NCI-H774 (cell line): ENCODE results near the gene SLITRK6.
"Not testable (repeated sequence)": the region's sequence is repeated elsewhere in the genome, so short reads cannot be mapped to it uniquely, and the experiment has no call there.

Experiments used
- DNase-seq: peaks from one replicate; lab custom pipeline; 2025; lab: John Stamatoyannopoulos, UW

Gene SLITRK6, protein sequence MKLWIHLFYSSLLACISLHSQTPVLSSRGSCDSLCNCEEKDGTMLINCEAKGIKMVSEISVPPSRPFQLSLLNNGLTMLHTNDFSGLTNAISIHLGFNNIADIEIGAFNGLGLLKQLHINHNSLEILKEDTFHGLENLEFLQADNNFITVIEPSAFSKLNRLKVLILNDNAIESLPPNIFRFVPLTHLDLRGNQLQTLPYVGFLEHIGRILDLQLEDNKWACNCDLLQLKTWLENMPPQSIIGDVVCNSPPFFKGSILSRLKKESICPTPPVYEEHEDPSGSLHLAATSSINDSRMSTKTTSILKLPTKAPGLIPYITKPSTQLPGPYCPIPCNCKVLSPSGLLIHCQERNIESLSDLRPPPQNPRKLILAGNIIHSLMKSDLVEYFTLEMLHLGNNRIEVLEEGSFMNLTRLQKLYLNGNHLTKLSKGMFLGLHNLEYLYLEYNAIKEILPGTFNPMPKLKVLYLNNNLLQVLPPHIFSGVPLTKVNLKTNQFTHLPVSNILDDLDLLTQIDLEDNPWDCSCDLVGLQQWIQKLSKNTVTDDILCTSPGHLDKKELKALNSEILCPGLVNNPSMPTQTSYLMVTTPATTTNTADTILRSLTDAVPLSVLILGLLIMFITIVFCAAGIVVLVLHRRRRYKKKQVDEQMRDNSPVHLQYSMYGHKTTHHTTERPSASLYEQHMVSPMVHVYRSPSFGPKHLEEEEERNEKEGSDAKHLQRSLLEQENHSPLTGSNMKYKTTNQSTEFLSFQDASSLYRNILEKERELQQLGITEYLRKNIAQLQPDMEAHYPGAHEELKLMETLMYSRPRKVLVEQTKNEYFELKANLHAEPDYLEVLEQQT

DNA sequence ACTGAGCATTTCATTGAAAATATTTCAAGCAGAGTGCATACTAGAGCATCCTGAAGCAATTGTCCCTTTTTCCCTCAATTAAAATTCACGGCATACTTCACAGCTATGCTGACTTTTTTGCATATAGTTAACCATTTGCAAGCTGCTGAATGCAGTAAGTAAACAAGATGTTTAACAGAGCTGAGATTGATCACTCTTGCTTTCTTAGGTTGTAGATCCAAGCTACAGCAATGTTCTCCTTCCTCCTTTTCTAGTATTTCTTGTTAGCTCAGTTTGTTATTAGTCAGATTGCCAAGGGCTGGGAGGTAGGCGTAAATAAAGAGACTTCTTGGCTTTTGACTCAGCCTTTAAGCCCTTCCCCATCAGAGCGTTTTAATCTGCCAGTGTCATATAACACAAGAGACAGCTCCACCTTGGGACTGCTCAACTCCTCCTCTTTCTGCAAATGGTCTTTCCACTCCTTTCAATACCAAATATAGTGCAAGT lies at the start of gene SLITRK6:
SLITRK6 (minus strand) TSS at position 323 of the 486 bp plus-strand sequence. CDS start 2,911 bp downstream, outside the sequence.
- peak; percentile 33 for DNase-seq

DNA sequence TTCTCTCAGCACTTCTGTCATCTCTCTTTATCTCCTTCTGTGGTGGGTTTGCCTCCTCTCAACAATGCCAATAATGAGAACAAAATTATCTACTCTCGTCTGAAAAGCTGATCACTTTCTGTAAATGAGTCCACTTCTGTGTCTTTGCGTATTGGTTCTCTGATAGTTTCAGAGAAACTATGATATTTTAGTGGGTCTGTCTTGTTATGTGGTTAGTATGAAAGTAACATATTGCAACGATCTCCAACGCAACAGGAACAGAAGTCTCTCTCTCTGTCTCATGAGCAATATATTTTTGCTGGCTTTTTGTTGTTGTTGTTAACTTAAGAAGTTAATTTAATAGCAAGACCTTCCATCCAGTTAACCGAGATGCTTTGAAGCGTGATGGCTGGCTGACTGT lies 47.8 kb upstream of the SLITRK6 start:
- DNase-seq = no peak

DNA sequence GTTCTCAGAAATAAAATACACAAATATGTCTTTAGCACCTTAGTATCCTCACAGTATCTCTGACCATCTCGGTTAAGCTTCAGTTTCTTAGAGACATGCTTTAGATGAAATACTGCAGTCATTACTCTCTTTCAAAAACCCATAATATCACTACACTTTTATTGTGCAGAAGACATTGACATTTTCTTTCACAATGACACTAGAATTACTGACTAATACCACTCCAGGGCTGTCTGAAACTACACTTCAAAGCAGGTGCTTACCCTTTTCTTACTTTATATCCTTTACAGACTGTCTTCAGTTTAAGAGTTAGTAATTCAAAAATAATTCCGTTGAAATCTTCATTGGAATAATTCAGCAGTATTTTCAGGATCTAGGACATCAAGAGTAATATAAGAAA lies 42.2 kb upstream of the SLITRK6 start:
- DNase-seq = no peak

DNA sequence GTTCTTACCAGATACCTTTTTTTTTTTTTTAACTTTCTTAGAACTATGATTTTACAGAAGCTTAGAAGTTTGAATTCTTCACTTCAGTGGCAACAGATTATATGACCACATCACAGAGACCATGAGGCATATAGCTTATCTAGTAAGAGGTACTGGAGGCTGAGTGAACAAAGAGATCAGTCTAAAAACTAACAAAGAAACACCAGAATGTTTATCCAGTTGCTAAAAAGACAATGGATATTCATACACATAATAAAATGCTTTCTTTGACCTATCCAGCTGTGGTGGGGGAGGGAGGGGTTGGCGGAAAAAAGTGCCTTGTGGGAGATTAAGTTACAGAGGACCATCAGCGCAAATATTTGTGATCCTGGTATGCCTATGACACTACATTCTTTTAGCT lies 34.7 kb upstream of the SLITRK6 start:
- DNase-seq = no peak

DNA sequence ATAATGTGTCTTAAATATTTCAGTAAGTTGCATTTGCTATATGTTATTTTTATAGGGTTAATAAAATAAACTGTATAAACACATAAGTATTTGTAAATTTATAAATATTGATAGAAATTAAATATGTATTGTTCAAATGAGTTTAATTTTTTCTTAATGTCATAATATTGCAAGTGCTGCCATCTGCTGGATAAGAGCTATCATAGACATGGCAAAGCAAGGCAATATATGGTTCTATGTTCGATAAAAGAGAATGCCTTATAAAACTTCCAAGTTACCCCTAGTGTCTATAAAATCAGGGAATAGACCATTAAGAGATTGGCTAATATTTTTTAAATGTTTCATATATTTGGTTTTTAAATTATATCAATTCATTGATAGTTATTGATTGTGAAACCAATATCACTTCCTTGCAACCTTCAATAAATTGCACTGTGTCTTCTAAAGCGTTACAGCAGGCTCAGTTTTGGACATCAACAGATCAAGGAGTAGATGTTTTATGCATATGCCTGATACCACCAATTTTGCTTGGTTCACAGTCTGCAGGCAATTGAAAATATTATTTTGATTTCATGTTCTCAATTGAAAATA lies 29.0 kb upstream of the SLITRK6 start:
- no peak for DNase-seq

DNA sequence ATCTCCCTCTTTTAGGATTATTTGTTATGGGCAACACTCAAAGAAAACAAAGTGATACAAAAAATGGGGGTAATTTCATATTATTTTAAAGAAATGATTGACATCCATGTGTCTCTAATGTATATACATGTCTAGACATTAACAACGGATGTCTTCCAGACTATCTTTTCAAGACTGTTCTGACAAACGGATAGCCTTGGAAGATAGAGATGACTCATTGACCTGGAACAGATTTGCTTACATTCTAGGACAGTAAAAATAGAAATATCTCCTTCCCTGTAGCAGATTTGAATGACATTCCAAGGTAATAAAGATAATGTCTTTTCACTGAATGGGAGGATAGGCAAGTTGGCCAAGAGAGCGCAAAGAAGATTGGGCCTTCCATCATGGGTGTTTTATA lies 26.2 kb upstream of the SLITRK6 start:
- no peak for DNase-seq

DNA sequence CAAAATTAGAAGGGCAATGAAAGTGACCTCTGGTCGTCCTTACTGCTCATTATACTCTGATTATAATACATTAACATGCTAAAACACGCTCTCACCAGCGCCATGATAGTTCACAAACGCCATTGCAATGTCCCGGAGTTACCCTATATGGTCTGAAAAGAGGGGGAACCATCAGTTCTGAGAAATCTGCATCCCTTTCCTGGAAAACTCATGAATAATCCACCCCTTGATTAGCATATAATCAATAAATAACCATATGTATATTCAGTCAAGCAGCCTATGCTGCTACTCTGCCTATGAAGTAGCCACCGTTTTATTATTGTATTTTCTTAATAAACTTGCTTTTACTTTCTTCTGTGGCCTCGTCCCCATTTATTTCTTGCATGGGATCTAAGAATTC lies 24.6 kb upstream of the SLITRK6 start:
- DNase-seq = no peak

DNA sequence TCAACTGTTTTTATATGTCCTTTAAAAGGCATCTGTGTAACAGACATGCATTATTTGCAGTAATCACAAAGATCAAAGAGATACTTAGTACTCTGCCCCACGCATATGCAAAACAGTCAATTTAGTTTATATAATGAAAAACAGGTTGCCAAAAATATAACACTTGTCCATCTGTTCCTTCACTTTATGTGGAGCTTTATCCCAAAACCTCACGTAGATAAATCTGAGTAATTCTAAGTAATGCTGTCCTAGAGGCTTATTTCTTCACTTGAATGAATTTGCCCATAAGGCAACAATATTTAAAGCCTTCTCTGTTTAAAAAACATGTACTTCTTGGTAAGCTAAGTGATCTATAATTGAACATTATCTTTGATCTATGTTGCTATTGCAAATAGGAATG lies 20.3 kb upstream of the SLITRK6 start:
- no peak for DNase-seq

DNA sequence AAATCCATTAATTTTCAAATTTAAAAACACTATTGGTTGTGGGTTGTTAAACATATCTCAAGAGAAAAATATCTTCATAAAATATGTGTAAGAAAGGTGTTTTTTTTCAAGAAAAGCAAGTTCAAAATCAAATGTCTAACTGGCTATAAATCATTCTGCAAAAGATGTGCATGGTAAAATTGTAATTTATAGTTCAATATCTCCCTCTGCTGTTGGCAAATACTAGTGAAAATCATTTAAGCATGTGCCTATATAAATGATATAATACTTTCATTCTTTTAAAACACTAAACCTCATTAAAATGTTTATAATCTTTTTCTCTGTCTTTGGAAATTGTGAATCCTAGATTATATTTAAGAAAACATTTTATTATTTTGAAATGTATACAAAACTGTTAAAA lies 17.2 kb upstream of the SLITRK6 start:
- DNase-seq = no peak

DNA sequence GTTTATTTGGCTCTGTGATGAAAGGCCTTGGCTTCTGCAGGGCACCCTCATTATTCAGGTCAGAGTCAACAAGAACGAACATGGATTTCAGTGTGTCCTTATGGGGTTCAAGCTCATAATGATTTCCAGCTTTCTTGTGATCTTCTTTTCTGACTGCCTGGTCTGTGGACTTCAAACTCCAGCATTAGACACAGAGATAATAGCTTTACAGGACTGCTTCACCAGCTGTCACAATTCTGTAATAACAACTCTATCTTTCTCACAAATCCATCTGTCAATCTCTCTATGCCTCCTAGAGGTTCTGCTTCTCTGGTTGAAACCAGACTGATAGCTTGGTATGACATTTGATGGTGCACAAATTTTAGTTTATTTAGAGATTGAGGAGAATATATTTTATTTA lies 13.1 kb upstream of the SLITRK6 start:
- no peak for DNase-seq

DNA sequence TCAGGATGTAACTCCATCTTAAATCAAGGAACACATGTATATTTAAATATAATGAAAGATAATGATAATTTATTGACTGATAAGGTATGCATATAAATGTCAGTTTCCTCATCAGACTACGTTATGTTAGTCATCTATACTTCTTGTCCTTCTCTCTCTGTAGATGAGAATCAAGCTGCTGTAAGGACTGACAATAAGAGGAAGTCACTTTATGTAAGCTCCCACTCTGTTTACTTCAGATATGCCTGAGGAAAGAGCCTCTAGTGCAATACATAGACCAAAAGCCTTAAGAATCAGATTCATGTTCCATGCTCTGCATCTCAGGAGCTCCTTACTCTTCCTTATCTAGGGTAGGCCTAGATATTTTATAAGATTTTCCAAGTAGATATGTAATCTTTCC lies 9.6 kb upstream of the SLITRK6 start:
- DNase-seq = no peak

DNA sequence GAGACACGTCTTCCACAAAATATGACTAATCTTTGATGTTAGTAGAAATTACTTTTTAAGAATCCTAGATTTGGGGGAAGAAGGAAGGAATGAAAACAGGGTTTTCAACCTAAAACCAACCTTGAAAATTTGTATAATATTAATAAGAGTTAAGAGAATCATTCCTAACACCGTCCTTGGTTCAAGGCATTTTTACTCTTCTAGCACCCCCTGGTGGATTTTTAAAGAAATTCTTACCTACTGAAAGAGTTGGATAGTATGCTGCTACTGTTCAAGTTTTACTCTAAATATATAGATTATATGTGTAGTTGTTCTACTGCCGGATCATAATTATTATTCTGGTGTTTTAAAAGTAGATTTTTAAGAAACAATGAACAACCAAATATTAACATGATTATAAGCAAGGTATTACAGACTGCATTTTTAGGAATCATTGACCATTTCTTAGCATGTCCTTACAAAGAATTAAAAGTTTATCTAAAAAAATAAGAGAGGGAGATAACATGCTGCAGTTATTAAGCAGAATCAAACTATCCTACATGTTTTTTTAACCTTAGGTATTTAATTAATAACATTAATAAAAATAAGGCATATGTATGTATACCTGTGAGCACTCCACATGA lies 7.4 kb upstream of the SLITRK6 start:
- DNase-seq = no peak

DNA sequence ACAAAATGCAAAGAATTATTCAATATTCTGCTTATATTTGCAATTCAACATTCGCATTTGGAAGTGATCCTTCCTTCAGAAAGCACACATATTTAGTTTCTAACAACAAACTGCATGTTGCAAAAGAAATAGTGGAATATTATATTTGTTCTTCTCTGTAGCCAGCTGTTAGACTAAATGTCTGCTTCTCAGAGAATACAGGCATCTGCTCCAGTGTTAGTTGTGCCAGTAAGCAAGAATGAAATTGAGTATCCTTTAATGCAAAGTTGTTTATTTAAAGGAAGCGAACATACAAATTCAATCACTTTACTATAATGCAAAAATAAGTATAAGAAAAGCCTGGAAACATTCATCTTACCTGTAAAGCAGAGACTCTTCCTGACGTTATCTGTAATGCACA lies 663 bp downstream of the SLITRK6 start:
- no peak for DNase-seq

DNA sequence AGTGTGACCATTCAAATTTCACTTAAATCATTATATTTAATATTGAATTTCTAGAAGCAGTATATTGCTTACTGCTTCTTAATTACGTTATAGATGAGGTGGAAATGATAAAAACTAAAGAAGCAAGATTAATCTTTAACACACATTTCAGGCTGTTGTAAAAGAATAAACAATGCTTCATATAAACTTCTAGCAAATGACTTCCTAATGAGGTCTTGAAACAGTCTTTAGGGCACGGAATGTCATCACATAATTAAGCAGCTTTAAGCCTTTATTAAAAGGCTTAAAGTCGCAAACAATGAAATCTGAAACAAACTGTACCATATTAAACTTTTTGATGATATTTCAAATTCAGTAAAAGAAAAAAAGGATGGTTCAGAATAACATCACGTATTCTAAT lies 1.9 kb downstream of the SLITRK6 start:
- DNase-seq = no peak

DNA sequence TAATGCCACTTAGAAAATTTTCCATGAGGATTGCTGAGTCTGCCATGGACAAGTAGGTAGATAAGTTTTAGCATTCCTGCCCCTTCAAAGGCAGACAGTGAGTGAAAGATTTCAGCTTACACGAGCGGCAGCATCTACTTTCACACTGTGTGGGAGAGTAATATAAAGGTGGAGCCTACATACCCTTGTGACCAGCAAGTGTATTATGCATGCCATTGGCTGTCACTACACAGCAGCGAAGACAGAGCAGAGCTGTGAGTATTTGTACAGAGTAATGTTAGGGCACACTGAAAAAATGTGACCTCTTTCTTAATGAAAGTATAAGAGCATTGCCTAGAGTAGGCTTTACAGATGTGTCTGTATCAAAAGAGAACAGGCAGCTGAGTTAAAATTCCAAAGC lies 14.0 kb downstream of the SLITRK6 start:
- DNase-seq = no peak

DNA sequence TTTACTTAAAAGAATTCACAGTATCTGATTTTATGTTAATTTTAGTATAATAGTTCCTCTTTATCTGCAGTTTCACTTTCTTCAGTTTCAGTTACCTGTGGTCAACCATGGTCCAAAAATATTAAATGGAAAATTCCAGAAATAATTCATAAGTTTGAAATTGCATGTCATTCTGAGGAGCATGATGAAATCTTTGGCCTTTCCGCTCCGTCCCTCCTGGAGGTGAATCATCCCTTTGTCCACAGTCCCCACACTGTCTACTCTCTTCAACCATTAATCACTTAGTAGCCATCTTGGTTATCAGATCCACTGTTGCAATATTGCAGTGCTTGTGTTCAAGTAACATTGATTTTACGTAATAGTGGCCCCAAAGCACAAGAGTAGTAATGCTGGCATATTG lies 26.9 kb downstream of the SLITRK6 start:
- no peak for DNase-seq

DNA sequence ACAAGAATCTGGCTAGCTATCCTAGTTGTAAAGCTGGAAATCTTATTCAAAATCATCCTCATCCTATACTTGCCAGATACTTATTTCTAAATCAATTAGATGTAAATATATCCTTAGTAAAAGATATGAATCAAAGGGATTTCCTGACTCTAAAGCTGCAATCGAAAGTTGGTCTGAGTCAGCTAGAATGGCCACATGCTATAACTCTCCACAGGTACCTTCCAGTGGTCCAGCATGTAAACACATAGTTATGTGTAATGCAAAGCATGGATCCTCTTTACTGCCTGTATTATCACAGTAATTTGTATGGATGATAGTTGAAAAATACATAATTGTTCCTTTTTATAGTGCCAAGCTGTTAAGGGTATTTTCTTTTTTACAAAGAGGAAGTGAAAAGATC lies 27.4 kb downstream of the SLITRK6 start:
- no peak for DNase-seq

DNA sequence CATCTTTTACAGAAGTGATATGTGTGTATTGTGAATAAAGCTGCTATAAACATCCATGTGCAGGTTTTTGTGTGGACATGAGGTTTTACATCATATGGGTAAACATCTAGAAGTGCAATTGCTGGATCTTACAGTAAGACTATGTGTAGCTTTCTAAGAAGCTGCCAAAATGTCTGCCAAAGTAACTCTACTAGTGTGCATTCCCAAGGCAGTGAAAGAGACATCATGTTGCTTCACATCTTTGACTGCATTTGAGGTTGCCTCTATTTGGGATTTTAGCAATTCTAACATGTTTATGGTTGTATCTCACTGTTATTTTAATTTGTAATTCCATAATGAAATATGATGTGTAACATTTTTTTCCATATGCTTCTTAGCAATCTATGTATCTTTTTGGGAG lies 30.3 kb downstream of the SLITRK6 start:
- no peak for DNase-seq

DNA sequence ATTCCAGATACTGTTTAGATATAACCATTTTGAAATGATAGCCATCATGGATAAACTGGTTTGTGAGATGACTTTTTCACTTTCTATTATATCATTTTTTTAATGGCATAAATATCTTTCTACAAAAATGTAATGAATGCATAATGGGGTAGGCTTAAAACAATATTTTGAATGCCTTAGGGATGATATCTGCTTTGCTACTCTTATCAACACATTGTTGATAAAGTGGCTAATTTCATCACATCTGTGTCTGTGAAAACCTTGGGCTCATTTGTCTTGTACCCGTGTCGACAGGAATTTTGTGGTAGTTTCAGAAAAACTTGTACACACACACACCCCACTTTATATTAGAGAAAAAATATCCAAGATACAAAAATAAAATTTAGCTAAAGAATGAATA lies 44.1 kb downstream of the SLITRK6 start:
- DNase-seq = no peak

DNA sequence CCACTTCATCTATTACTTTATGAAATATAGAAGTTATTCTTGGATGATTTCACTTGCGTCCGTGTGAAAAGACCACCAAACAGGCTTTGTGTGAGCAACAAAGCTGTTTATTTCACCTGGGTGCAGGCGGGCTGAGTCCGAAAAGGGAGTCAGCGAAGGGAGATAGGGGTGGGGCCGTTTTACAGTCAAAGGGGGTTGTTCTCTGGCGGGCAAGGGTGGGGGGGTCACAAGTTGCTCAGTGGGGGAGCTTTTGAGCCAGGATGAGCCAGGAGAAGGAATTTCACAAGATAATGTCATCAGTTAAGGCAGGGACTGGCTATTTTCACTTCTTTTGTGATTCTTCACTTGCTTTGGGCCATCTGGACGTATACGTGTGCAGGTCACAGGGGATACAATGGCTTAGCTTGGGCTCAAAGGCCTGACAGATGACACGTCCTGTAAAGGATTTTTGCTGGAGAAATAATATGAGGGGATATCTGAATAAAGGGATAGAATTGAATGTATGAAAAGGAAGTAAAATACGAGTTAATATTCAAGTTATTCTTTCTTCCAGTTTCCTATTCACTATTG lies 55.9 kb downstream of the SLITRK6 start:
- DNase-seq = not testable (repeated sequence)
